Activated CD4-positive, alpha-beta T cell treated with anti-CD3 and anti-CD28 coated beads, Interleukin-2, amount 10 ng/mL, durations not matched to agents 24 days and 14 days (primary cell): ENCODE data around the gene ABLIM1. TPM values are rescaled to one million over a fixed set of nuclear protein-coding genes. Genes with fewer than 3 reads are reported as not detected.

Experiments
- DNase-seq: peaks from one replicate; pipeline ENCODE4 v3.0.0; 2022
- H3K27ac Mint-ChIP-seq: one replicate; pipeline ENCODE4 v1.8.0; 2022; ENCODE audit warnings: mild to moderate bottlenecking, mixed read lengths
- H3K27me3 Mint-ChIP-seq: one replicate; pipeline ENCODE4 v1.8.0; 2022; ENCODE audit warnings: mixed read lengths
- H3K36me3 Mint-ChIP-seq: one replicate; pipeline ENCODE4 v1.8.0; 2022; ENCODE audit warnings: low read depth, mild to moderate bottlenecking, mixed read lengths
- H3K4me1 Mint-ChIP-seq: one replicate; pipeline ENCODE4 v1.8.0; 2021; ENCODE audit warnings: mixed read lengths
- H3K4me3 Mint-ChIP-seq: one replicate; pipeline ENCODE4 v1.8.0; 2022; ENCODE audit warnings: mild to moderate bottlenecking, moderate library complexity, mixed read lengths
- H3K9me3 Mint-ChIP-seq: one replicate; pipeline ENCODE4 v1.8.0; 2021; ENCODE audit warnings: mixed read lengths
- intact Hi-C: fragments of 100-400 bp; cut with micrococcal nuclease; formaldehyde crosslinking; loops from one replicate; pipeline ENCODE4 v1.15.1; 2023
- total RNA-seq: library from RNA; stranded (reverse); gene quantifications from 2 replicates; pipeline ENCODE4 v1.2.3, GENCODE V29; 2022

The ABLIM1 gene
- total RNA-seq, 1 donor from 2014 or later, result 16.5 TPM

GRCh38 chr10:114593816-114594468 is 64.1 kb downstream of the ABLIM1 start:
- no peaks in the 10 kb centered on the region for H3K9me3 Mint-ChIP-seq
- intact Hi-C loops, result no loop called here
- no peak overlapping the region for H3K4me3 Mint-ChIP-seq
- no peaks in the 10 kb centered on the region for H3K4me1 Mint-ChIP-seq
- H3K36me3 Mint-ChIP-seq, result peaks cover 2% of the 10 kb centered on the region
- no peak for DNase-seq
- no peak overlapping the region for H3K27ac Mint-ChIP-seq
- peaks cover 30% of the 10 kb centered on the region for H3K27me3 Mint-ChIP-seq

- Mint-ChIP-seq H3K9me3 (no peaks in the 10 kb centered on the region), H3K27ac (no peak overlapping the region), H3K36me3 (peaks cover 2% of the 10 kb centered on the region), H3K27me3 (peaks cover 30% of the 10 kb centered on the region), H3K4me3 (no peak overlapping the region), H3K4me1 (no peaks in the 10 kb centered on the region)
- intact Hi-C loops, result no loop called here
- no peak for DNase-seq
Observed at GRCh38 chr10:114593240-114593792, 64.8 kb downstream of the ABLIM1 start.

GRCh38 chr10:114590993-114591392 is 67.1 kb downstream of the ABLIM1 start:
- Mint-ChIP-seq H3K9me3 (no peaks in the 10 kb centered on the region), H3K4me3 (no peak overlapping the region), H3K4me1 (no peaks in the 10 kb centered on the region), H3K27me3 (peaks cover 30% of the 10 kb centered on the region), H3K36me3 (no peaks in the 10 kb centered on the region), H3K27ac (no peak overlapping the region)
- intact Hi-C loops, result no loop called here
- no peak for DNase-seq

GRCh38 chr10:114584419-114584818 is 73.7 kb downstream of the ABLIM1 start:
- no peak overlapping the region for H3K27ac Mint-ChIP-seq
- intact Hi-C loops, result no loop called here

GRCh38 chr10:114581071-114581470 is 77.0 kb downstream of the ABLIM1 start:
- intact Hi-C loops, result no loop called here
- DNase-seq, result no peak
- H3K4me3 Mint-ChIP-seq, result no peak overlapping the region
- H3K9me3 Mint-ChIP-seq, result no peaks in the 10 kb centered on the region
- no peaks in the 10 kb centered on the region for H3K36me3 Mint-ChIP-seq
- peaks cover 32% of the 10 kb centered on the region for H3K27me3 Mint-ChIP-seq
- no peaks in the 10 kb centered on the region for H3K4me1 Mint-ChIP-seq
- H3K27ac Mint-ChIP-seq, result no peak overlapping the region

More at GRCh38 chr10:114584419-114584818, 73.7 kb downstream of the ABLIM1 start:
- H3K9me3 Mint-ChIP-seq, result no peaks in the 10 kb centered on the region
- no peaks in the 10 kb centered on the region for H3K36me3 Mint-ChIP-seq
- peaks cover 40% of the 10 kb centered on the region for H3K27me3 Mint-ChIP-seq
- no peak overlapping the region for H3K4me3 Mint-ChIP-seq
- no peak for DNase-seq
- no peaks in the 10 kb centered on the region for H3K4me1 Mint-ChIP-seq

GRCh38 chr10:114577133-114577532 is 80.9 kb downstream of the ABLIM1 start:
- Mint-ChIP-seq H3K27me3 (peaks cover 8% of the 10 kb centered on the region), H3K36me3 (no peaks in the 10 kb centered on the region), H3K4me3 (no peak overlapping the region), H3K9me3 (no peaks in the 10 kb centered on the region), H3K4me1 (no peaks in the 10 kb centered on the region), H3K27ac (no peak overlapping the region)
- intact Hi-C loops, result no loop called here
- no peak for DNase-seq

- no peak for DNase-seq
- H3K27ac Mint-ChIP-seq, result no peak overlapping the region
- H3K4me3 Mint-ChIP-seq, result no peak overlapping the region
- H3K9me3 Mint-ChIP-seq, result no peaks in the 10 kb centered on the region
- intact Hi-C loops, result no loop called here
- H3K4me1 Mint-ChIP-seq, result no peaks in the 10 kb centered on the region
- H3K36me3 Mint-ChIP-seq, result no peaks in the 10 kb centered on the region
- H3K27me3 Mint-ChIP-seq, result peaks cover 5% of the 10 kb centered on the region
Observed at GRCh38 chr10:114576716-114577115, 81.4 kb downstream of the ABLIM1 start.

- Mint-ChIP-seq H3K27ac (no peak overlapping the region), H3K36me3 (no peaks in the 10 kb centered on the region), H3K4me1 (no peaks in the 10 kb centered on the region), H3K9me3 (no peaks in the 10 kb centered on the region), H3K27me3 (peaks cover 4% of the 10 kb centered on the region), H3K4me3 (no peak overlapping the region)
- DNase-seq, result no peak
- intact Hi-C loops, result no loop called here
Observed at GRCh38 chr10:114576132-114576487, 82.0 kb downstream of the ABLIM1 start.

GRCh38 chr10:114575417-114576131 is 82.5 kb downstream of the ABLIM1 start:
- Mint-ChIP-seq H3K27me3 (peaks cover 6% of the 10 kb centered on the region), H3K4me1 (no peaks in the 10 kb centered on the region), H3K9me3 (no peaks in the 10 kb centered on the region), H3K36me3 (no peaks in the 10 kb centered on the region), H3K27ac (no peak overlapping the region), H3K4me3 (no peak overlapping the region)
- DNase-seq, result no peak
- intact Hi-C loops, result no loop called here

- Mint-ChIP-seq H3K27ac (no peak overlapping the region), H3K27me3 (peaks cover 5% of the 10 kb centered on the region), H3K4me3 (no peak overlapping the region), H3K4me1 (no peaks in the 10 kb centered on the region), H3K36me3 (no peaks in the 10 kb centered on the region), H3K9me3 (no peaks in the 10 kb centered on the region)
- intact Hi-C loops, result no loop called here
- DNase-seq, result no peak
Observed at GRCh38 chr10:114573330-114574045, 84.6 kb downstream of the ABLIM1 start.

- intact Hi-C loops, result no loop called here
- no peaks in the 10 kb centered on the region for H3K36me3 Mint-ChIP-seq
- H3K27ac Mint-ChIP-seq, result no peak overlapping the region
- H3K4me3 Mint-ChIP-seq, result no peak overlapping the region
- H3K9me3 Mint-ChIP-seq, result no peaks in the 10 kb centered on the region
- DNase-seq, result no peak
- no peaks in the 10 kb centered on the region for H3K4me1 Mint-ChIP-seq
- peaks cover 5% of the 10 kb centered on the region for H3K27me3 Mint-ChIP-seq
Observed at GRCh38 chr10:114571316-114571999, 86.6 kb downstream of the ABLIM1 start.

- H3K9me3 Mint-ChIP-seq, result no peaks in the 10 kb centered on the region
- no peak overlapping the region for H3K27ac Mint-ChIP-seq
- intact Hi-C loops, result no loop called here
- no peak for DNase-seq
- H3K4me1 Mint-ChIP-seq, result no peaks in the 10 kb centered on the region
- H3K4me3 Mint-ChIP-seq, result no peak overlapping the region
- peaks cover 8% of the 10 kb centered on the region for H3K27me3 Mint-ChIP-seq
- H3K36me3 Mint-ChIP-seq, result no peaks in the 10 kb centered on the region
Observed at GRCh38 chr10:114566064-114566463, 92.0 kb downstream of the ABLIM1 start.

GRCh38 chr10:114565066-114565465 is 93.0 kb downstream of the ABLIM1 start:
- Mint-ChIP-seq H3K27ac (no peak overlapping the region), H3K27me3 (peaks cover 8% of the 10 kb centered on the region), H3K9me3 (no peaks in the 10 kb centered on the region), H3K36me3 (no peaks in the 10 kb centered on the region), H3K4me3 (no peak overlapping the region), H3K4me1 (no peaks in the 10 kb centered on the region)
- intact Hi-C loops, result no loop called here
- no peak for DNase-seq
